NCI-H146 (cell line): Measurements from ENCODE around the gene NLGN1.

Experiments used
- DNase-seq: peaks from one replicate; lab custom pipeline; 2025; lab: John Stamatoyannopoulos, UW

NLGN1 gene

GRCh38 chr3:173912126-173912525, 514.6 kb downstream of the NLGN1 start:
- no peak for DNase-seq

- peak; percentile 42 for DNase-seq
Observed at GRCh38 chr3:173913397-173913796, 515.9 kb downstream of the NLGN1 start.

- DNase-seq, result no peak
Observed at GRCh38 chr3:173913974-173914421, 516.5 kb downstream of the NLGN1 start.

- no peak for DNase-seq
Observed at GRCh38 chr3:173916799-173917198, 519.3 kb downstream of the NLGN1 start.

- peak; percentile 22 for DNase-seq
Observed at GRCh38 chr3:173920386-173920785, 522.8 kb downstream of the NLGN1 start.

- DNase-seq, result peak; percentile 94
Observed at GRCh38 chr3:173921732-173922131, 524.2 kb downstream of the NLGN1 start.

- no peak for DNase-seq
Observed at GRCh38 chr3:173923204-173923603, 525.7 kb downstream of the NLGN1 start.

- peak; percentile 19 for DNase-seq
Observed at GRCh38 chr3:173930251-173930650, 532.7 kb downstream of the NLGN1 start.

- peak; percentile 95 for DNase-seq
Observed at GRCh38 chr3:173932624-173933023, 535.1 kb downstream of the NLGN1 start.

GRCh38 chr3:173933113-173933512, 535.6 kb downstream of the NLGN1 start:
- DNase-seq, result peak; percentile 97

- DNase-seq, result no peak
Observed at GRCh38 chr3:173936316-173936715, 538.8 kb downstream of the NLGN1 start.

GRCh38 chr3:173938159-173938558, 540.6 kb downstream of the NLGN1 start:
- peak; percentile 77 for DNase-seq

- DNase-seq, result peak; percentile 54
Observed at GRCh38 chr3:173938616-173939015, 541.1 kb downstream of the NLGN1 start.

GRCh38 chr3:173939331-173939730, 541.8 kb downstream of the NLGN1 start:
- peak; percentile 83 for DNase-seq

GRCh38 chr3:173943264-173943663, 545.7 kb downstream of the NLGN1 start:
- no peak for DNase-seq

- DNase-seq, result no peak
Observed at GRCh38 chr3:173945170-173945569, 547.6 kb downstream of the NLGN1 start.

GRCh38 chr3:173945806-173946205, 548.3 kb downstream of the NLGN1 start:
- no peak for DNase-seq

- no peak for DNase-seq
Observed at GRCh38 chr3:173954647-173955046, 557.1 kb downstream of the NLGN1 start.

- DNase-seq, result no peak
Observed at GRCh38 chr3:173957646-173958045, 560.1 kb downstream of the NLGN1 start.

GRCh38 chr3:173958805-173959204, 561.3 kb downstream of the NLGN1 start:
- DNase-seq, result no peak

GRCh38 chr3:173970281-173970680, 572.7 kb downstream of the NLGN1 start:
- no peak for DNase-seq

GRCh38 chr3:173976281-173976680, 578.7 kb downstream of the NLGN1 start:
- DNase-seq, result no peak

GRCh38 chr3:173977747-173978146, 580.2 kb downstream of the NLGN1 start:
- DNase-seq, result no peak

GRCh38 chr3:173983343-173983742, 585.8 kb downstream of the NLGN1 start:
- no peak for DNase-seq
